CD14-positive monocyte (primary cell): ENCODE measurements around the gene DNM2. TPM values are rescaled to one million over a fixed set of nuclear protein-coding genes. Genes with fewer than 3 reads are reported as not detected.

Source experiments
- DNase-seq, 3 donors: peaks; one replicate each; pipeline ENCODE4 v3.0.0-alpha.2; 2011 to 2022
- H2AFZ ChIP-seq: 2 replicates; pipeline ENCODE4 v1.6.0; 2012; ENCODE audit warnings: mild to moderate bottlenecking, low read depth, low read length, inconsistent platforms; ENCODE audit not compliant: insufficient read depth, poor library complexity, severe bottlenecking
- H3K27ac ChIP-seq, 2 donors: 1 replicate in 1 of 2; 2 replicates in 1 of 2; pipeline ENCODE4 v1.5.1; 2012 to 2013; ENCODE audit warnings: low read length in 2 of 2, control low read depth in 1 of 2, inconsistent platforms in 1 of 2, low read depth in 1 of 2, mild to moderate bottlenecking in 1 of 2
- H3K27me3 ChIP-seq, 2 donors: one replicate each; pipeline versions ENCODE4 v1.6.0 to v1.6.1; 2011 to 2013; ENCODE audit warnings: low read length in 2 of 2; ENCODE audit not compliant: control insufficient read depth in 2 of 2, insufficient read depth in 2 of 2
- H3K36me3 ChIP-seq, 2 donors: replicated peaks in 1 of 2; 1 replicate in 1 of 2; 2 replicates in 1 of 2; pipeline versions ENCODE4 v1.5.1 to v1.6.1; 2012 to 2013; ENCODE audit warnings: low read length in 2 of 2, control low read depth in 1 of 2, inconsistent platforms in 1 of 2, mild to moderate bottlenecking in 1 of 2; ENCODE audit not compliant: insufficient read depth in 2 of 2, control insufficient read depth in 1 of 2
- H3K4me1 ChIP-seq, 2 donors: 1 replicate in 1 of 2; 2 replicates in 1 of 2; pipeline versions ENCODE4 v1.5.1 to v1.6.1; 2012 to 2013; ENCODE audit warnings: low read length in 2 of 2, control low read depth in 1 of 2, inconsistent platforms in 1 of 2, mild to moderate bottlenecking in 1 of 2, moderate library complexity in 1 of 2; ENCODE audit not compliant: insufficient read depth in 2 of 2, control insufficient read depth in 1 of 2
- H3K4me2 ChIP-seq: replicated peaks from 2 replicates; pipeline ENCODE3; 2012; ENCODE audit warnings: low read length, moderate library complexity, mild to moderate bottlenecking; ENCODE audit not compliant: poor library complexity, severe bottlenecking; ENCODE audit errors: extremely low read depth
- H3K4me3 ChIP-seq, 3 experiments: fragments of 200-600 bp in 1 of 3; sonication (generic) in 1 of 3; replicated peaks in 1 of 3; 1 replicate in 2 of 3; 2 replicates in 1 of 3; pipeline ENCODE4 v1.5.1; 2011 to 2013; ENCODE audit warnings: low read length in 3 of 3, mild to moderate bottlenecking in 3 of 3, control low read depth in 2 of 3, low read depth in 2 of 3, inconsistent platforms in 1 of 3, moderate library complexity in 1 of 3
- H3K79me2 ChIP-seq: 2 replicates; pipeline ENCODE4 v1.6.0; 2012; ENCODE audit warnings: mild to moderate bottlenecking, control low read depth, inconsistent platforms, low read length, moderate library complexity; ENCODE audit not compliant: insufficient read depth
- H3K9ac ChIP-seq: 2 replicates; pipeline ENCODE4 v1.6.0; 2017; ENCODE audit warnings: low read length, mild to moderate bottlenecking; ENCODE audit not compliant: insufficient read depth, poor library complexity, severe bottlenecking
- H3K9me3 ChIP-seq, 2 donors: replicated peaks in 1 of 2; 1 replicate in 1 of 2; 2 replicates in 1 of 2; pipeline versions ENCODE4 v1.5.1 to v1.6.1; 2012 to 2013; ENCODE audit warnings: low read length in 2 of 2, control low read depth in 1 of 2; ENCODE audit not compliant: control insufficient read depth in 1 of 2, insufficient read depth in 1 of 2
- H4K20me1 ChIP-seq: 2 replicates; pipeline ENCODE4 v1.6.0; 2012; ENCODE audit warnings: mild to moderate bottlenecking, low read length, control low read depth, moderate library complexity; ENCODE audit not compliant: insufficient read depth
- H3K27ac Mint-ChIP-seq, 7 donors: one replicate each; pipeline ENCODE4 v1.8.0; 2020; ENCODE audit warnings: mild to moderate bottlenecking in 7 of 7, mixed read lengths in 7 of 7, moderate library complexity in 6 of 7, inconsistent platforms in 2 of 7
- H3K27me3 Mint-ChIP-seq, 3 donors: one replicate each; pipeline ENCODE4 v1.8.0; 2021 to 2022; ENCODE audit warnings: low read depth in 3 of 3, mild to moderate bottlenecking in 3 of 3, mixed read lengths in 3 of 3, moderate library complexity in 3 of 3, inconsistent platforms in 1 of 3
- H3K36me3 Mint-ChIP-seq, 2 donors: one replicate each; pipeline ENCODE4 v1.8.0; 2020; ENCODE audit warnings: mixed read lengths in 2 of 2, inconsistent platforms in 1 of 2, mild to moderate bottlenecking in 1 of 2
- H3K4me1 Mint-ChIP-seq: one replicate; pipeline ENCODE4 v1.8.0; 2020; ENCODE audit warnings: mild to moderate bottlenecking, mixed read lengths
- H3K4me3 Mint-ChIP-seq, 2 donors: one replicate each; pipeline ENCODE4 v1.8.0; 2020; ENCODE audit warnings: mild to moderate bottlenecking in 2 of 2, mixed read lengths in 2 of 2, moderate library complexity in 1 of 2
- H3K9me3 Mint-ChIP-seq, 7 donors: one replicate each; pipeline ENCODE4 v1.8.0; 2020 to 2022; ENCODE audit warnings: mixed read lengths in 7 of 7, mild to moderate bottlenecking in 6 of 7, moderate library complexity in 6 of 7, inconsistent platforms in 2 of 7
- CTCF ChIP-seq: fragments of 200-600 bp; IDR thresholded peaks from one replicate; pipeline ENCODE4 v1.8.0; 2022; ENCODE audit warnings: antibody characterized with exemption, mild to moderate bottlenecking
- WGBS: methylation state at CpG from one replicate; pipeline ENCODE4 v1.1.5; 2013; ENCODE audit warnings: missing lambda C conversion rate; ENCODE audit not compliant: insufficient coverage; 5-methylcytosine and 5-hydroxymethylcytosine counted together
- intact Hi-C, 2 donors: fragments of 100-400 bp; cut with micrococcal nuclease; formaldehyde crosslinking; loops; one replicate each; pipeline versions ENCODE4 v1.15.0 to v1.15.1; 2023
- polyA plus RNA-seq, 3 donors: library from polyadenylated mRNA; depleted of rRNA in 1 of 3; unstranded in 2 of 3; stranded (reverse) in 1 of 3; fragments of 300-500 nt in 2 of 3; fragments of >200 nt in 1 of 3; fragmentation: Illumina TruSeq in 2 of 3; gene quantifications; 1 replicate in 2 of 3; 2 replicates in 1 of 3; pipeline ENCODE4 v1.2.3, GENCODE V29; 2012 to 2021

DNM2 gene
- polyA plus RNA-seq, 3 donors = 53.0 to 186 (median 69.5) TPM

DNA sequence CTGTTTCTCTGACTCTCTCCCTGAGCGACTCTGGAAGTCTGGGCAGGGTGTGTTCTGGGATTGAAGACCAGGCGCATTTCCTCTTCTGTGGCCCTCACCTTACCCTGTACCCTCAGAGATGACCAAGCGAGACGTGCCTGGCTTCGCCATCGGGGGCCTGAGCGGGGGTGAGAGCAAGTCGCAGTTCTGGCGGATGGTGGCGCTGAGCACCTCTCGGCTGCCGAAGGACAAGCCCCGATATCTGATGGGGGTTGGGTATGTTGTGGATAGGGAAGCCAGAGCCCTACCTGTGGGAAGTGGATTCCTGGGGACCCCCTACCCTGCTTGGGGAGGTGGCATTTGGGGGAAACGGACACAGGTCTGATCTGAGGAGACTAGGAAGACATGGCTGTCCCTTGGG is 5.8 kb upstream of the DNM2 start:
- H3K36me3 ChIP-seq = no peaks in the 10 kb centered on the region
- Mint-ChIP-seq H3K27ac (peak overlapping the region in 1 of 7 donors; percentile 37), H3K27me3 (peaks cover 0 to 4% (median 0%) of the 10 kb centered on the region in 3 donors)

DNA sequence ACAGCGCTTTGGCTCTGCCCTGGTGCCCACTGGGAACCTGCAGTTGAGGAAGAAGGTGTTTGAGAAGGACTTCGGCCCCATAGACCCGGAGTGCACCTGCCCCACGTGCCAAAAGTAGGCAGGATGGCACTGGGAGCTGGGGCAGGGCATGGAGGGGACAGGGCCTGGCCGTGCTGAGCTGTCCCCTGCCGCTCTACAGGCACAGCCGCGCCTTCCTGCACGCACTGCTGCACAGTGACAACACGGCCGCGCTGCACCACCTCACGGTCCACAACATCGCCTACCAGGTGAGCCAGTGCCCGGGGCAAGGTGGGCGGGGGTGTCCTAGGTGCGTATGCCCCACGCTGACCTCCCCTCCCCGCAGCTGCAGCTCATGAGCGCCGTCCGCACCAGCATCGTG is 5.1 kb upstream of the DNM2 start:
- TF ChIP-seq CTCF = no peak
- peak overlapping the region in 1 of 7 donors; percentile 30 for H3K27ac Mint-ChIP-seq
- no peak overlapping the region for H3K4me3 Mint-ChIP-seq
- intact Hi-C loops = no loop called here
- peaks cover 8 to 10% of the 10 kb centered on the region in 2 donors for H3K36me3 Mint-ChIP-seq
- H3K9ac ChIP-seq = no peak overlapping the region
- WGBS = 94% methylated on average over 15 of the region's 23 CpGs
- no peak overlapping the region for H3K4me3 ChIP-seq
- peaks cover 6 to 7% of the 10 kb centered on the region in 2 donors for H3K4me1 ChIP-seq
- no peak overlapping the region for H2AFZ ChIP-seq
- no peak overlapping the region for H3K4me2 ChIP-seq
- H3K36me3 ChIP-seq = no peaks in the 10 kb centered on the region
- no peak for DNase-seq
- no peaks in the 10 kb centered on the region for H3K27me3 ChIP-seq
- peaks cover 0 to 4% (median 0%) of the 10 kb centered on the region in 3 donors for H3K27me3 Mint-ChIP-seq
- H3K79me2 ChIP-seq = no peaks in the 10 kb centered on the region
- peaks cover 0 to 2% (median 0%) of the 10 kb centered on the region in 7 donors for H3K9me3 Mint-ChIP-seq
- no peaks in the 10 kb centered on the region for H3K9me3 ChIP-seq
- no peak overlapping the region for H3K27ac ChIP-seq
- H3K4me1 Mint-ChIP-seq = peaks cover 5% of the 10 kb centered on the region
- H4K20me1 ChIP-seq = no peaks in the 10 kb centered on the region

More for the DNA sequence above, 5.8 kb upstream of the DNM2 start:
- no peaks in the 10 kb centered on the region for H4K20me1 ChIP-seq
- WGBS = 94% methylated on average over 10 of the region's 14 CpGs
- H2AFZ ChIP-seq = no peak overlapping the region
- no peak overlapping the region for H3K4me3 ChIP-seq
- no peak overlapping the region for H3K4me2 ChIP-seq
- no peak for DNase-seq
- H3K4me3 Mint-ChIP-seq = no peak overlapping the region
- peaks cover 8 to 10% of the 10 kb centered on the region in 2 donors for H3K36me3 Mint-ChIP-seq
- H3K4me1 Mint-ChIP-seq = peaks cover 2% of the 10 kb centered on the region
- no peak overlapping the region for H3K27ac ChIP-seq
- TF ChIP-seq CTCF = no peak
- peaks cover 0 to 2% (median 0%) of the 10 kb centered on the region in 7 donors for H3K9me3 Mint-ChIP-seq
- no peaks in the 10 kb centered on the region for H3K9me3 ChIP-seq
- H3K9ac ChIP-seq = no peak overlapping the region
- H3K27me3 ChIP-seq = no peaks in the 10 kb centered on the region
- intact Hi-C loops = no loop called here
- H3K79me2 ChIP-seq = no peaks in the 10 kb centered on the region
- H3K4me1 ChIP-seq = peaks cover 4% of the 10 kb centered on the region in 2 donors
